Fibroblast of lung (primary cell): ENCODE measurements around the gene ADAMTS17.

Experiments
- EZH2 ChIP-seq: IDR thresholded peaks from 2 replicates; pipeline ENCODE4 v1.5.1; 2012; ENCODE audit warnings: low read length, control low read depth, mild to moderate bottlenecking; ENCODE audit errors: missing control alignments
- TF ChIP-seq, protein P1 (sequence below), 2 donors: IDR thresholded peaks in 1 of 2; conservative IDR thresholded peaks in 1 of 2; 1 replicate in 1 of 2; 2 replicates in 1 of 2; pipeline ENCODE4 v1.5.1; 2011 to 2012; ENCODE audit warnings: low read length in 2 of 2, control low read depth in 1 of 2, inconsistent platforms in 1 of 2, low read depth in 1 of 2, mild to moderate bottlenecking in 1 of 2

DNA sequence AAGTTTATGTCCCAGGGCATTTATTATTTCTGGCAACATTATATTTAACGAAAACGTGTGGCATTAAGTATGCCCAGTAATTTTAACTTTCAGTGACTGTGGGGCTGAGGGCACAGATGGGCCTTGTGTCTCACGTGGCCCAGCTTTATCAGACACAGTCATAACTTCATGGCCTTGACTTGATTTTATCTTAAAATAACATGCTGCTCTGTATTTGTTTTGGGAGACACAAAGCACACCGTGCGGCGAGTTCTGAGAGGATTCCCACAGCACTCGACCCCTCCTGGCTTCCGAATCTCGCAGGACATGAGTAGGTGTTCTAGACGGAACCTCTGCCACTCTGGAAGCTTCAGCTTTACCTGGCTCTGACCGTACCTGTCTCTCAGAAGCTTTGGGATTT is 180.8 kb downstream of the ADAMTS17 start:
- TF ChIP-seq, protein P1, sequence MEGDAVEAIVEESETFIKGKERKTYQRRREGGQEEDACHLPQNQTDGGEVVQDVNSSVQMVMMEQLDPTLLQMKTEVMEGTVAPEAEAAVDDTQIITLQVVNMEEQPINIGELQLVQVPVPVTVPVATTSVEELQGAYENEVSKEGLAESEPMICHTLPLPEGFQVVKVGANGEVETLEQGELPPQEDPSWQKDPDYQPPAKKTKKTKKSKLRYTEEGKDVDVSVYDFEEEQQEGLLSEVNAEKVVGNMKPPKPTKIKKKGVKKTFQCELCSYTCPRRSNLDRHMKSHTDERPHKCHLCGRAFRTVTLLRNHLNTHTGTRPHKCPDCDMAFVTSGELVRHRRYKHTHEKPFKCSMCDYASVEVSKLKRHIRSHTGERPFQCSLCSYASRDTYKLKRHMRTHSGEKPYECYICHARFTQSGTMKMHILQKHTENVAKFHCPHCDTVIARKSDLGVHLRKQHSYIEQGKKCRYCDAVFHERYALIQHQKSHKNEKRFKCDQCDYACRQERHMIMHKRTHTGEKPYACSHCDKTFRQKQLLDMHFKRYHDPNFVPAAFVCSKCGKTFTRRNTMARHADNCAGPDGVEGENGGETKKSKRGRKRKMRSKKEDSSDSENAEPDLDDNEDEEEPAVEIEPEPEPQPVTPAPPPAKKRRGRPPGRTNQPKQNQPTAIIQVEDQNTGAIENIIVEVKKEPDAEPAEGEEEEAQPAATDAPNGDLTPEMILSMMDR (conservative IDR thresholded peaks at IDR 0.05 in 1 of 2, IDR thresholded peaks at IDR 0.05 in 1 of 2; ENCODE audit: low read depth in 1 of 2, low read length in 2 of 2), result no peak
- no peak for TF ChIP-seq EZH2
